GM12878 (cell line): Measurements from ENCODE around the gene AOAH. TPM values are rescaled to one million over a fixed set of nuclear protein-coding genes. Genes with fewer than 3 reads are reported as not detected.

Experiments
- ATAC-seq: fragments of 200-7000 bp; cut with Tn5 transposase; 3 replicates; pipeline ENCODE4 v1.9.1; 2020; ENCODE audit warnings: mild to moderate bottlenecking, moderate library complexity
- BruUV-seq: library from RNA; stranded (reverse); fragments of 400-500 nt; replicated peaks from 2 replicates; lab custom pipeline; 2021; lab: Mats Ljungman, UMichigan
- CTCF ChIA-PET: fragments of 300-600 bp; sonication (Branson Sonifier 250); formaldehyde crosslinking; extraction: SDS; loops from one replicate; lab custom pipeline; 2021; ENCODE audit warnings: inconsistent platforms; lab: Yijun Ruan, JAX
- POLR2A ChIA-PET: fragments of 350-600 bp; formaldehyde crosslinking; extraction: SDS; loops from one replicate; lab custom pipeline; 2021; ENCODE audit warnings: inconsistent platforms; lab: Charles Lee
- RAD21 ChIA-PET: fragments of 300-600 bp; sonication (Branson Sonifier 250); formaldehyde crosslinking; loops from one replicate; lab custom pipeline; 2023; ENCODE audit warnings: antibody characterized with exemption; ENCODE audit not compliant: unreplicated experiment; lab: Charles Lee
- SMC1A ChIA-PET: fragments of 300-600 bp; sonication (Branson Sonifier 250); formaldehyde crosslinking; loops from one replicate; lab custom pipeline; 2023; ENCODE audit not compliant: unreplicated experiment, uncharacterized antibody; lab: Charles Lee
- DNase-seq: peaks from one replicate; pipeline ENCODE4 v3.0.0-alpha.2; 2011; ENCODE audit warnings: low read depth, low spot score
- FAIRE-seq: peaks from 3 replicates; lab custom pipeline; 2011; peaks lifted over from hg19 to GRCh38; lab: Jason Lieb, UNC
- H2AFZ ChIP-seq: 2 replicates; pipeline ENCODE4 v1.6.0; 2011; ENCODE audit warnings: low read depth, low read length, control low read depth; ENCODE audit not compliant: control insufficient read depth
- H3K27ac ChIP-seq: 2 replicates; pipeline ENCODE4 v1.5.1; 2011; ENCODE audit warnings: control low read depth; ENCODE audit not compliant: control insufficient read depth, insufficient read depth
- H3K27me3 ChIP-seq, 2 experiments: replicated peaks in 1 of 2; 2 replicates each; pipeline versions ENCODE4 v1.6.0 to v1.6.1; 2011; ENCODE audit warnings: low read length in 1 of 2; ENCODE audit not compliant: control insufficient read depth in 2 of 2, insufficient read depth in 2 of 2
- H3K36me3 ChIP-seq, 2 experiments: 2 replicates each; pipeline ENCODE4 v1.5.1; 2011; ENCODE audit warnings: low read length in 1 of 2; ENCODE audit not compliant: control insufficient read depth in 2 of 2, insufficient read depth in 2 of 2
- H3K4me1 ChIP-seq: 2 replicates; pipeline ENCODE4 v1.6.1; 2011; ENCODE audit warnings: mild to moderate bottlenecking, low read length, moderate library complexity, mixed read lengths; ENCODE audit not compliant: control insufficient read depth, insufficient read depth
- H3K4me2 ChIP-seq: 2 replicates; pipeline ENCODE4 v1.6.0; 2011; ENCODE audit warnings: control low read depth; ENCODE audit not compliant: control insufficient read depth, insufficient read depth
- H3K4me3 ChIP-seq: fragments of 200-600 bp; sonication (generic); 2 replicates; pipeline ENCODE4 v1.5.1; 2016
- H3K79me2 ChIP-seq: 2 replicates; pipeline ENCODE4 v1.6.0; 2011; ENCODE audit warnings: low read length; ENCODE audit not compliant: control insufficient read depth, insufficient read depth
- H3K9ac ChIP-seq: 2 replicates; pipeline ENCODE4 v1.8.0; 2011; ENCODE audit warnings: low read length, control low read depth, mixed read lengths; ENCODE audit not compliant: control insufficient read depth, insufficient read depth
- H3K9me3 ChIP-seq: replicated peaks from 3 replicates; pipeline ENCODE4 v1.5.1; 2011; ENCODE audit warnings: mild to moderate bottlenecking, low read length; ENCODE audit not compliant: control insufficient read depth, insufficient read depth
- H4K20me1 ChIP-seq: 2 replicates; pipeline ENCODE4 v1.6.0; 2011; ENCODE audit not compliant: control insufficient read depth, insufficient read depth
- GATAD2B ChIP-seq: fragments of 450-650 bp; conservative IDR thresholded peaks from 2 replicates; pipeline ENCODE4 v1.6.1; 2017; ENCODE audit warnings: low read depth, mild to moderate bottlenecking, moderate library complexity
- HCFC1 ChIP-seq: fragments of 150-350 bp; IDR thresholded peaks from 2 replicates; pipeline ENCODE4 v1.6.1; 2014; ENCODE audit warnings: low read length
- MTA2 ChIP-seq: fragments of 450-650 bp; IDR thresholded peaks from 2 replicates; pipeline ENCODE4 v1.6.1; 2016; ENCODE audit warnings: low read depth, mild to moderate bottlenecking, moderate library complexity
- RUNX3 ChIP-seq: IDR thresholded peaks from 2 replicates; pipeline ENCODE4 v1.6.1; 2012; ENCODE audit warnings: low read length, inconsistent platforms
- SIX5 ChIP-seq: IDR thresholded peaks from 2 replicates; pipeline ENCODE4 v1.6.1; 2011; ENCODE audit warnings: mild to moderate bottlenecking, low read depth, low read length, moderate library complexity; ENCODE audit not compliant: severe bottlenecking
- ZNF207 ChIP-seq: fragments of 450-650 bp; IDR thresholded peaks from 2 replicates; pipeline ENCODE4 v1.6.1; 2014; ENCODE audit warnings: antibody characterized with exemption, mild to moderate bottlenecking, borderline replicate concordance
- ZZZ3 ChIP-seq: IDR thresholded peaks from 2 replicates; pipeline ENCODE4 v1.6.1; 2011; ENCODE audit warnings: low read depth; ENCODE audit not compliant: control insufficient read depth, insufficient read length
- whole genome bisulfite sequencing: methylation state at CpG from one replicate; pipeline ENCODE4 v1.1.6; 2016; ENCODE audit warnings: low lambda C conversion rate; ENCODE audit not compliant: insufficient replicate concordance, insufficient coverage; ENCODE audit errors: missing lambda C conversion rate; 5-methylcytosine and 5-hydroxymethylcytosine counted together
- in situ Hi-C: fragments of 300-500 bp; cut with MboI; formaldehyde crosslinking; loops from 9 replicates; pipeline ENCODE4 v1.14.3; 2018; ENCODE audit warnings: mixed read lengths
- intact Hi-C: fragments of 100-400 bp; cut with micrococcal nuclease; formaldehyde crosslinking; loops from one replicate; pipeline ENCODE4 v1.14.2; 2022; ENCODE audit not compliant: unreplicated experiment
- polyA plus RNA-seq, 11 experiments: library from polyadenylated mRNA; depleted of rRNA in 4 of 11; unstranded in 6 of 11; stranded (reverse) in 5 of 11; fragments of >200 nt; fragmentation: Nextera tagmentation in 4 of 11; fragmentation: Illumina TruSeq in 1 of 11; extraction: Ambion mirVana in 4 of 11; extraction: Trizol in 1 of 11; gene quantifications; 1 replicate in 1 of 11; 2 replicates in 10 of 11; pipeline versions ENCODE4 v1.2.1 to v1.2.3, GENCODE V29; 2011 to 2016; ENCODE audit warnings: inconsistent platforms in 2 of 11, missing spikeins in 2 of 11, low read depth in 1 of 11
- total RNA-seq, 4 experiments: library from RNA; depleted of rRNA in 3 of 4; stranded (reverse); fragments of >200 nt in 3 of 4; fragmentation: Illumina TruSeq in 1 of 4; extraction: Trizol in 1 of 4; gene quantifications; 2 replicates each; pipeline versions ENCODE4 v1.2.1 to v1.2.3, GENCODE V29; 2013 to 2021
- TF ChIP-seq, protein P1 (sequence below): fragments of 450-650 bp; IDR thresholded peaks from 2 replicates; pipeline ENCODE4 v1.6.1; 2014; ENCODE audit warnings: mild to moderate bottlenecking
- TF ChIP-seq, protein P2 (sequence below): fragments of 450-650 bp; IDR thresholded peaks from 2 replicates; pipeline ENCODE4 v1.6.1; 2018; ENCODE audit warnings: borderline replicate concordance, mild to moderate bottlenecking; ENCODE audit not compliant: partially characterized antibody

AOAH gene
- total and polyA plus RNA-seq, 10 of the 15 experiments (the other 5 are each of a cell fraction or from before 2014, with no cell fraction given), result 0.32 to 2.8 (median 1.4) TPM

DNA sequence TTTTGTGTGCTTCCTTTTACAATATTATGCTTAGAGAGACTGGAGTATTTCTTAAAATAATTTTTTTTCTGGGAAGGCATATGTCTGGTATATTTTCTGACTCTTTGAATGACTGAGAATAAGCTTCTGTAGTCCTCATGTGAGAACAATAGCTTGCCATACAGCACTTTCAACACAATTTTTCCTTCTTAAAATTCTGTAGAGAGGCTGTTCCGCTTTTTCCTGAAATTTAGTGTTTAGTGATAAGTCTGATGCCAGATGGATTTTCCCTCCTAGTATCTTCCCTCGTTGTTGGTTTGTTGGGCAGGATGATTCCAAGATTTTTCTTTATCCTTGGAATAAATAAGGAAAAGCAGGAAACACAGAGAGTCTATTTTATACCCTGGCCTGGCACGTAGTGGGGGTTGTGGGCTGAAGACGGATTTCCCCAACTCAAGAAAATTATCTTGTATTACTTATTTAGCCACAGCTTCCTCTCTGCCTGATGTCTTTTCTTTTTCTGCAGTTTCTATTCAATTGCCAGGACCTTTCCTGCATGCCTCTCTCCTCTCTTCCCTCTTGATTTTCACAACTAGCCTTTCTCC, 111.2 kb downstream of the AOAH start (continued):
- TF ChIP-seq GATAD2B, result no peak
- TF ChIP-seq SIX5, result no peak
- TF ChIP-seq MTA2, result 0 out of 2 replicates have a peak, but pooled peaks have one; percentile 14
- TF ChIP-seq ZNF207, result no peak
- no peak for TF ChIP-seq ZZZ3
- 0 out of 2 replicates have a peak, but pooled peaks have one; percentile 23 for TF ChIP-seq RUNX3

DNA sequence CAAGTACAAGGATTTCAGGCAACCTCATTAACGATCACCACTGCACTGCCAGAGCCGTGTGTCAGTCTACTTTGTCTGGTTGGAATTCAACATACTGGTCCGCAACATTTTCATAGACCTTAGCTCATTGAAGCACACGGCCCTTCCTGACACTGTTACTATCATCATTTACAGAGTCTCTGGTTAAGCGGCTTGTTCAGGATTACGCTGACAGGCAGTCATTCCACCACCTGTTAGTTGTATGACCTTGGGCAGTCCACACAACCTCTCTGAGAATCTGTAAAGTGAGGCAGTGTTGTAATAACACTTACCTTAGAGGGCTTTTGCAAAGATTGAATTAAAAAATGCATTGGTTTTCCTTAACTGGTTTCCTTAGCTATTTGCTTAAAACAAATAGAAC, 112.6 kb downstream of the AOAH start:
- H2AFZ ChIP-seq, result no peak overlapping the region
- H3K36me3 ChIP-seq, result no peaks in the 10 kb centered on the region
- H3K27me3 ChIP-seq, result peaks cover 0 to 2% of the 10 kb centered on the region in 2 experiments; a peak in 2 of 4 replicates
- no peak overlapping the region for H3K4me3 ChIP-seq
- H3K9me3 ChIP-seq, result no peaks in the 10 kb centered on the region
- TF ChIP-seq ZNF207 (no peak), HCFC1 (no peak)
- TF ChIP-seq, protein P1, sequence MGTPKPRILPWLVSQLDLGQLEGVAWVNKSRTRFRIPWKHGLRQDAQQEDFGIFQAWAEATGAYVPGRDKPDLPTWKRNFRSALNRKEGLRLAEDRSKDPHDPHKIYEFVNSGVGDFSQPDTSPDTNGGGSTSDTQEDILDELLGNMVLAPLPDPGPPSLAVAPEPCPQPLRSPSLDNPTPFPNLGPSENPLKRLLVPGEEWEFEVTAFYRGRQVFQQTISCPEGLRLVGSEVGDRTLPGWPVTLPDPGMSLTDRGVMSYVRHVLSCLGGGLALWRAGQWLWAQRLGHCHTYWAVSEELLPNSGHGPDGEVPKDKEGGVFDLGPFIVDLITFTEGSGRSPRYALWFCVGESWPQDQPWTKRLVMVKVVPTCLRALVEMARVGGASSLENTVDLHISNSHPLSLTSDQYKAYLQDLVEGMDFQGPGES, result no peak
- TF ChIP-seq, protein P2, sequence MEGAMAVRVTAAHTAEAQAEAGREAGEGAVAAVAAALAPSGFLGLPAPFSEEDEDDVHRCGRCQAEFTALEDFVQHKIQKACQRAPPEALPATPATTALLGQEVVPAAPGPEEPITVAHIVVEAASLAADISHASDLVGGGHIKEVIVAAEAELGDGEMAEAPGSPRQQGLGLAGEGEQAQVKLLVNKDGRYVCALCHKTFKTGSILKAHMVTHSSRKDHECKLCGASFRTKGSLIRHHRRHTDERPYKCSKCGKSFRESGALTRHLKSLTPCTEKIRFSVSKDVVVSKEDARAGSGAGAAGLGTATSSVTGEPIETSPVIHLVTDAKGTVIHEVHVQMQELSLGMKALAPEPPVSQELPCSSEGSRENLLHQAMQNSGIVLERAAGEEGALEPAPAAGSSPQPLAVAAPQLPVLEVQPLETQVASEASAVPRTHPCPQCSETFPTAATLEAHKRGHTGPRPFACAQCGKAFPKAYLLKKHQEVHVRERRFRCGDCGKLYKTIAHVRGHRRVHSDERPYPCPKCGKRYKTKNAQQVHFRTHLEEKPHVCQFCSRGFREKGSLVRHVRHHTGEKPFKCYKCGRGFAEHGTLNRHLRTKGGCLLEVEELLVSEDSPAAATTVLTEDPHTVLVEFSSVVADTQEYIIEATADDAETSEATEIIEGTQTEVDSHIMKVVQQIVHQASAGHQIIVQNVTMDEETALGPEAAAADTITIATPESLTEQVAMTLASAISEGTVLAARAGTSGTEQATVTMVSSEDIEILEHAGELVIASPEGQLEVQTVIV, result no peak
- TF ChIP-seq, all 136 proteins: peak for 0
- Histone ChIP-seq H3K4me2 (no peak overlapping the region), H3K9ac (no peak overlapping the region), H4K20me1 (no peaks in the 10 kb centered on the region), H3K27ac (no peak overlapping the region), H3K4me1 (no peaks in the 10 kb centered on the region), H3K79me2 (no peaks in the 10 kb centered on the region)
- ChIA-PET POLR2A (no interaction called here), RAD21 (no interaction called here), SMC1A (no interaction called here), CTCF (no interaction called here)
- DNase-seq, result no peak
- ATAC-seq, result no peak
- intact Hi-C loops (no loop called here), in situ Hi-C loops (no loop called here)
- FAIRE-seq, result no peak
- BruUV-seq, result no TSS peak
- 83% methylated on average over 6 of the region's 6 CpGs for WGBS
